Activated T-helper 2 cell treated with anti-CD3 and anti-CD28 coated beads, Interferon-gamma antibody, Interleukin-2, Interleukin-4, amounts not matched to agents 10 μg/mL and 5 μg/mL and 100 μg/mL, durations not matched to agents 14 hours and 24 hours and 36 hours (primary cell): ENCODE data around the gene SLC24A4. TPM values are rescaled to one million over a fixed set of nuclear protein-coding genes. Genes with fewer than 3 reads are reported as not detected.

ENCODE experiments used
- DNase-seq: peaks from one replicate; pipeline ENCODE4 v3.0.0; 2021; ENCODE audit warnings: low spot score
- H3K27ac Mint-ChIP-seq: one replicate; pipeline ENCODE4 v1.8.0; 2021; ENCODE audit warnings: mixed read lengths
- H3K27me3 Mint-ChIP-seq: one replicate; pipeline ENCODE4 v1.8.0; 2021; ENCODE audit warnings: low read depth, mixed read lengths
- H3K36me3 Mint-ChIP-seq: one replicate; pipeline ENCODE4 v1.8.0; 2021; ENCODE audit warnings: low read depth, mixed read lengths
- H3K4me1 Mint-ChIP-seq: one replicate; pipeline ENCODE4 v1.8.0; 2021; ENCODE audit warnings: low read depth, mixed read lengths
- H3K4me3 Mint-ChIP-seq: one replicate; pipeline ENCODE4 v1.8.0; 2021; ENCODE audit warnings: low read depth, mild to moderate bottlenecking, moderate library complexity, mixed read lengths
- H3K9me3 Mint-ChIP-seq: one replicate; pipeline ENCODE4 v1.8.0; 2021; ENCODE audit warnings: mixed read lengths
- intact Hi-C: fragments of 100-400 bp; cut with micrococcal nuclease; formaldehyde crosslinking; loops from one replicate; pipeline ENCODE4 v1.15.1; 2023
- total RNA-seq: library from RNA; stranded (reverse); gene quantifications from 2 replicates; pipeline ENCODE4 v1.2.3, GENCODE V29; 2022

The SLC24A4 gene
- total RNA-seq, 1 donor from 2014 or later, result not detected

DNA sequence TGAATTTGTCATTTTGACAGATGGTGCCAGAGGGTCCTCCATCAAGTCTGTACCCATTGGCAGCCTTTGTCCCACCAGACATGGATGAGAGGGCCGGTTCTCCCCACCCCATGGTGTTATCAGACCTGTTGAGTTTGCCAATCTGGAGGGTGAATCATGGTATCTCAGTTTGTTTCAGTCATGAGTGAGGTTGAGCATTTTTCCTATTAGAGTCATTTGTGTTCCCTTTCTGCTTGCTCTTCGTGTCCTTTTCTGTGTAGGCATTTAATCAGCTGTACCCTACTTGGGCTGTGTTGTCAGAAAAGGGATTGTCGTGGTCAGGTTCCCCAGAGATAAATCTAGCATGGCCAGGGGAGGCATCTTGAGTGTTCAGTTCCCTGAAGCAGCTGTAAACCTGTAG lies 30.5 kb downstream of the SLC24A4 start:
- H3K9me3 Mint-ChIP-seq, result no peaks in the 10 kb centered on the region
- no peak overlapping the region for H3K4me3 Mint-ChIP-seq
- intact Hi-C loops, result loop anchor here (10.0 kb wide), 1 partner anchor 229 kb away; the partner anchor contains the start of genes CPSF2 and NDUFB1
- H3K27ac Mint-ChIP-seq, result no peak overlapping the region
- DNase-seq, result no peak
- H3K4me1 Mint-ChIP-seq, result no peaks in the 10 kb centered on the region
- H3K27me3 Mint-ChIP-seq, result peaks cover 18% of the 10 kb centered on the region
- no peaks in the 10 kb centered on the region for H3K36me3 Mint-ChIP-seq

DNA sequence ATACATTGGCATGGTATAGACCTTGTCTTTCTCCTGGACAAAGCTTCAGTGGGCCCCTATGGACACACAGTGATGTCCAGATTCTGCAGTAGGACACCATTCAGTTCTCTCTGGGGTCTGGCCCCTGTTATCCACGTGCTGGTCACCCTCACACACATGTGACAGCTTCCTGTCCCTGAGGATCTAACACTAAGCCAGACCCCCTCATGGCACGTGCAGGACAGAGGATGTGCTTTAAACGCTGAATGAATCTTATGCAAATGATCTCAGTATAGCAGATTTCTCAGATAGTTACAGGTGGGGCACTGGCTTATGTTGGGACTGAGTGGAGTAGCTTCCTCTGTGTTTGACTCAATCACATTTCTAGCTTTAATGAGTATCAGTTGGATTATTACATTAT lies 33.7 kb downstream of the SLC24A4 start:
- H3K9me3 Mint-ChIP-seq, result no peaks in the 10 kb centered on the region

DNA sequence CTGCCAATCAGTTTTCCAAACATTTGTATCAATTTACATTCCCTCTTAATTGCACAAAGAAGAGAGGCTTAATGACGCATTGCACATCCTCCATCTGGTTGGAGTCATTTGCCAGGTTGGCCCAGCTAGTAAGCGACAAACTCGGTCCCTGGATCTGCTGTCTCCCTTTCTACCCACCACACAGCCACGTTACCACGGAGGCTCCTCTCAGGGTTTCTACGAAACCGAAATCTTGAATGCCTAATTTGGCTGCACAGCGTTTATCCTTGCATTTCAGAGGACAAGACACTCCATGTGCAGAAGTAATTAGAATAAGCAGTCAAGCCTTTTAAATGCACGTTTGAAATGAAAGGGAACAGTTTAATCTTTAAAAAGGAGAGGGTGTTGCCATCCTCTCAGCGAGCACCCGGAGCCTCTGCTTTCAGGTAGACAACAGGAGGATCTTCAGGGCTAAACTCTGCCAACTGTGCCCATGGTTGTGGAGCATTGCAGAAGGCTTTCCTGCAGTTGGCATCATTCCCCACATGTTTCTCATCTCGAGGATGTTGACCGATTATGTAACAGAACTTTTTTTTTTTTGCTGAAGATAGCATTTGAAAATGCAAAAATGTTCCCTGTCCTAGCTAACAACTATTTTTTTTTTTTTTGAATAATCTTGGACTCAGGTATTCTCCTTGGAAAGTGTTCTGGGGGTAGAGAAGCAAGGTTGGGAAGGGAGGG lies 37.8 kb downstream of the SLC24A4 start:
- no peaks in the 10 kb centered on the region for H3K36me3 Mint-ChIP-seq
- H3K9me3 Mint-ChIP-seq, result no peaks in the 10 kb centered on the region
- H3K27ac Mint-ChIP-seq, result no peak overlapping the region
- H3K4me1 Mint-ChIP-seq, result no peaks in the 10 kb centered on the region
- no peak for DNase-seq
- no peaks in the 10 kb centered on the region for H3K27me3 Mint-ChIP-seq
- no peak overlapping the region for H3K4me3 Mint-ChIP-seq
- intact Hi-C loops, result no loop called here

More for the DNA sequence above, 33.7 kb downstream of the SLC24A4 start:
- no peak for DNase-seq
- no peaks in the 10 kb centered on the region for H3K36me3 Mint-ChIP-seq
- no peak overlapping the region for H3K27ac Mint-ChIP-seq
- peaks cover 6% of the 10 kb centered on the region for H3K27me3 Mint-ChIP-seq
- H3K4me1 Mint-ChIP-seq, result no peaks in the 10 kb centered on the region
- H3K4me3 Mint-ChIP-seq, result no peak overlapping the region
- intact Hi-C loops, result loop anchor here (10.0 kb wide), 1 partner anchor 232 kb away; the partner anchor contains the start of genes CPSF2 and NDUFB1

DNA sequence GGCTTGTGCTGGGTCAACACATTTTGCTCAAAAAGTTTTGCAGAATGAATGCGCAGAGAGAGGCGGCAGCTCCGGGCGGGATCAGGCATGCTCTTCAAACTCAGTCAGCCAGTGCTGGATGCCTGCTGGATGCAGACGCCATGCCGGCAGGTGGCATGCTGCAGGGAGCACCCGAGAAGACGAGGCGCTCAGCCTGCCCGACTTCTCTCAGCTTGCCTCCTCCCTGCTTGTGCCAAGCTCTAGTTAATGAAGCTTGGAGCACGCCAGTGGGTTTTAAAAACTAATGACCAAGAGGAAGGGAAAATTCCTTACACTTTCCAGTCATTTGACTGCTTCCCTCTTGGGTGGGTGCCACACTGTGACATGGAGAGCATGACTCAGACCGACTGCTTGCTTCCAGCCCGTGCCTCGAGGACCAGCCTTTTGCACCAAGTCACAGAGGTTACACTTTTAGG lies 39.8 kb downstream of the SLC24A4 start:
- H3K27me3 Mint-ChIP-seq, result peaks cover 5% of the 10 kb centered on the region
- no peaks in the 10 kb centered on the region for H3K36me3 Mint-ChIP-seq
- no peak overlapping the region for H3K27ac Mint-ChIP-seq
- no peak overlapping the region for H3K4me3 Mint-ChIP-seq
- no peaks in the 10 kb centered on the region for H3K9me3 Mint-ChIP-seq
- no peaks in the 10 kb centered on the region for H3K4me1 Mint-ChIP-seq
- intact Hi-C loops, result no loop called here
- no peak for DNase-seq

DNA sequence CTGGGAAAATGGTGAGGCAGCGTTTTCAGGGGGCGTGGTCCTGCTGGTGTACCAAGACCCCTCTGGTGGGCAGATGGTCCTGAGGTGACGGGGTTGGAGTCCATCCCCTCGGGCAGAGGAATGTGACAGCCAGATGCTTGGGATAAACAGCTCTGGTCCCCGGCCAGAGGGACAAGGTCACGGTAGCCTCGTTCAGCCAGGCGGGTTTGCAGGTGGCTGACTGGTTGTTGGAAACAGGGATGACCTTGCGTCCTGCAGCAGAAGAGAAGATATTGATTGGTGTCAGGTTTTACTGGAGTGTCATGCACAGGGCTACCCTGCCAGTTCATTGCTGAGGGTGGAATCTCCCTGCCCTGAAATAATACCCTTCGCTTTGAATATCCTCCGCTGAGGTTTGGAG lies 43.3 kb downstream of the SLC24A4 start:
- intact Hi-C loops, result no loop called here
- H3K4me3 Mint-ChIP-seq, result no peak overlapping the region
- no peaks in the 10 kb centered on the region for H3K36me3 Mint-ChIP-seq
- peaks cover 11% of the 10 kb centered on the region for H3K27me3 Mint-ChIP-seq
- H3K27ac Mint-ChIP-seq, result no peak overlapping the region
- DNase-seq, result no peak
- no peaks in the 10 kb centered on the region for H3K4me1 Mint-ChIP-seq
- no peaks in the 10 kb centered on the region for H3K9me3 Mint-ChIP-seq

DNA sequence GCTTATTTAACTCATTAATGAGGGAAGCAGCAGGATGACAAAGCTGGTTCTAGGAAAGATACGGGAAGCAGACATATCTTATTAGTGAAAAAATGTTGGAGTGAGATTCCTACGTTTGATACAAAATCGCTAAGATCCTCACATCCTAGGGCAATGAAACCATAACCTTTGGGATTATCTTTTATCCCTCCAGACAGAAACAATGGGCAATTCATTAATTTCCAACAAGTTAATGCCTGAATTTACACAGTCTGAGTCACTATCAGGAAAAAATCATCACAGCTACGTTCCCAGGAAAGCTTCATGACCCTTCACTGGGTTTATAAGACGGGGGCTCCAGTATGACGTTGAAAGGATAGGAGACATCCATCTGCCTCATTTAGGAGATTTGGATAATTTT lies 45.0 kb downstream of the SLC24A4 start:
- Mint-ChIP-seq H3K4me3 (no peak overlapping the region), H3K27ac (no peak overlapping the region), H3K9me3 (no peaks in the 10 kb centered on the region), H3K4me1 (no peaks in the 10 kb centered on the region), H3K27me3 (peaks cover 11% of the 10 kb centered on the region), H3K36me3 (no peaks in the 10 kb centered on the region)
- intact Hi-C loops, result no loop called here
- no peak for DNase-seq

DNA sequence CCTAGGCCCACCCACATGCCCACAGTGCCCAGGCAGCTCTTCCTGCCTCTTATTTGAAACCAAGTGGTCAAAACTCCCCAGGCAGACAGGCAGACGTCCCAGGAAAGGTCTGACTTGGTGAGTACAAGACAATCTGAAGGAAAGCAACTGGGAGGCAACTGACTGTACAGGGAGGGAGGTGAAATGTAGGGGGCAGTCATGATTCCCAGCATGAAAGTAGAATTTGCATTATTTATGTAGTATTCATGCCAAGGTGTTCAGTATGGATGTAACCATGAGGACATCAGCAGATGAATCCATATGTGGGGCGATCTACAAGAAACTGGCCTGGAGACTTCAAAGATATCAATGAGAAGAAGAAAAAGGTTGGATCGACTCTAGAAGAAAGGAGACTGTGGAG lies 46.1 kb downstream of the SLC24A4 start:
- peaks cover 11% of the 10 kb centered on the region for H3K27me3 Mint-ChIP-seq
- no peak for DNase-seq
- H3K27ac Mint-ChIP-seq, result no peak overlapping the region
- no peak overlapping the region for H3K4me3 Mint-ChIP-seq
- no peaks in the 10 kb centered on the region for H3K9me3 Mint-ChIP-seq
- H3K4me1 Mint-ChIP-seq, result no peaks in the 10 kb centered on the region
- intact Hi-C loops, result no loop called here
- H3K36me3 Mint-ChIP-seq, result no peaks in the 10 kb centered on the region

DNA sequence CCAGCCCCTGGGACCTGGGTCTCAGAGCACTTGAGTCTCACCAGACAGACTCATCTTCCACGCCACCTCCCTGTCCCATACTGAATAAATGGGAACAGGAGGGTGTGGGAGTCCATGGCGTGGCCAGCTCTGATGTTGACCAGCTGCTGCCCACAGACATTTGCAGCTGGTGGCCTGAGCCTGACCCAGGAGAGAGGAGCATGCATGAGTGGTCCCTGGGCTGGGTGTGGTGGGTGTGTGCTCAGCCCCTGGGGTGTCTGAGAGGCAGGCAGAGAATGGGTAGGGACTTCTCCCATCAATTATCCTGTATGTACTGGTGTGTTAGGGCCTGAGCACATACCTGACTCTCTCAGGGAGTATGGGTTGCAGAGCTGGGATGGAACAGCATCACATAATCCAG lies 49.3 kb downstream of the SLC24A4 start:
- H3K9me3 Mint-ChIP-seq, result no peaks in the 10 kb centered on the region
- intact Hi-C loops, result no loop called here
- peaks cover 11% of the 10 kb centered on the region for H3K27me3 Mint-ChIP-seq
- H3K4me3 Mint-ChIP-seq, result no peak overlapping the region
- no peak overlapping the region for H3K27ac Mint-ChIP-seq
- no peaks in the 10 kb centered on the region for H3K36me3 Mint-ChIP-seq
- no peak for DNase-seq
- H3K4me1 Mint-ChIP-seq, result no peaks in the 10 kb centered on the region

DNA sequence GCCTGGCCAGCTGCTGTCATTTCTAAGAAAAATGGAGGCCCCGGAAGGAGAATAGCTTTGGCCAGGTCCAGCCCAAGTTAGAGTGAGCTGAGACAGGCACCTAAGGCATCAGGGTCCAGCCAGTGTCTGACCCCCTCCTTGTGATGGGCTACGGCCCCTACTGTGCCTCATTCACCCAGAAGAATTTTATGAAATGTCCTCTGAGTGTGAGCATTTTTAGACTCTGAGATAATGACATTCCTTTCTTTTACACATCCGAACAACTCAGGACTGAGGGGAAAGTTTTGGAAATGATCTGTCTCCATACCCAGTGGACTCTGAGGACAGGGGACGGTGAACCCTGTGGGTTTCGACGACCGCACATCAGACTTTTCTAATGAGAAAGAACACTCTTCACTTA lies 50.4 kb downstream of the SLC24A4 start:
- no peak for DNase-seq
- Mint-ChIP-seq H3K9me3 (no peaks in the 10 kb centered on the region), H3K4me3 (no peak overlapping the region), H3K36me3 (no peaks in the 10 kb centered on the region), H3K27me3 (peaks cover 4% of the 10 kb centered on the region), H3K27ac (no peak overlapping the region), H3K4me1 (no peaks in the 10 kb centered on the region)
- intact Hi-C loops, result no loop called here

DNA sequence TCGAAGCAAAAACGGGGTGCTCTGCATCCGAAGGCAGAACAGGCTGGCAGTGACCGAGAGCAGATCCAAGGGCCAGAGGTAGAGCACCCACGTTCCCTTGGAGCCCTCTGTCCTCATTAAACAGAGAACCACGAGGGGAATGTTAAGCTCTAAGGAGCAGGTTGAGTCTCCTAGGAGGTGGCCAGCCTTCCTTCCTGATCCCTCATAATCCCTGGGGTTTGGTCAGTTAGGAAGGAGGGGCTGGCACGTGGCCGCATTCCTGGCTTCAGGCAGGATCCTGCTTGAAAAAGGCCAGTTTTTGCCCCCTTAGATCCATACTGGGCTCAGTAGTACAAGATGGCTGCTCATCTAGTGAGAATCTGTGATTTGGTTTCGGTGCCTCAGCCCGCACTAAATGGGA lies 57.2 kb downstream of the SLC24A4 start:
- H3K36me3 Mint-ChIP-seq, result no peaks in the 10 kb centered on the region
- H3K4me3 Mint-ChIP-seq, result no peak overlapping the region
- intact Hi-C loops, result no loop called here
- no peak for DNase-seq
- H3K27ac Mint-ChIP-seq, result no peak overlapping the region
- no peaks in the 10 kb centered on the region for H3K4me1 Mint-ChIP-seq
- H3K27me3 Mint-ChIP-seq, result no peaks in the 10 kb centered on the region
- no peaks in the 10 kb centered on the region for H3K9me3 Mint-ChIP-seq

DNA sequence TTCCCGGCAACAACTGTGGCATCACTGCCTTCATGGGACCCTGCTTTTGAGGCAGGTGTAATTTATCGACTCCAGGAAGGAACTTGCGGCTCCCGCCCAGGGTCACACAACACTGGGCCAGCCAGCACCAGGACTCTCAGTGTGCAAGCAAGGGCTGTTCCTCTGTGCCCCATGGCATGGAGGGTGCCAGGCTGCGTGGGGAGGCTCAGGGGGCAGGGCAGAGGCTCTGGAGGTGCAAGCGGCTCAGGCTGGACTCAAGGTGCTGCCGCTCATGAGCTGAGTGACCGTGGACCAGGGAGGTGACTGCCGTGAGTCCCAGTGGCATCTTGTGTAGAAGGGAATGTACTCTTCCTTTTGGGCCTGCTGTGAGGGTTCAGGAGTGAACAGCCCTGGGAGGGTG lies 57.6 kb downstream of the SLC24A4 start:
- intact Hi-C loops, result no loop called here
- no peak overlapping the region for H3K27ac Mint-ChIP-seq
- no peak overlapping the region for H3K4me3 Mint-ChIP-seq

DNA sequence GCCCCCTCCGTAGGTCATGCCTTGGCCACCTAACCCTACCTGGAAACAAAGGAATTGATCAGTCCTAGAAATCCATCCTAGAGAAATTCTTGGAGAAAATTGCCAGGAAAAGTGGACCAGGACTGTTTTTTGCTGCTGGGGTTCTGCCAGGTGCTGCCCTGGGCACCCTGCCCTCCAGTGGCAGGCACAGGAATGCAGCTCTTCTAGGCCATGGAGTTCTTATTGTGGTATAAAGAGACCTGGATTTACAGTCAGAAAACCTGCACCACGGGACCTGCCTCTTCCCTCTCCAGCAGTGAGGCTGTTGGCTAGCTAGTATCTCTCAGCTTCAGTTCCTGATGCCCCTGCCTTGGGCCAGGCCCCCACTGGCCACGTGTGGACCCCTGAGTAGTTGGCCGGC lies 59.7 kb downstream of the SLC24A4 start:
- Mint-ChIP-seq H3K36me3 (no peaks in the 10 kb centered on the region), H3K4me1 (no peaks in the 10 kb centered on the region), H3K27me3 (no peaks in the 10 kb centered on the region), H3K4me3 (no peak overlapping the region), H3K27ac (no peak overlapping the region), H3K9me3 (no peaks in the 10 kb centered on the region)
- intact Hi-C loops, result no loop called here
- no peak for DNase-seq

More for the DNA sequence above, 57.6 kb downstream of the SLC24A4 start:
- Mint-ChIP-seq H3K4me1 (no peaks in the 10 kb centered on the region), H3K36me3 (no peaks in the 10 kb centered on the region), H3K27me3 (no peaks in the 10 kb centered on the region), H3K9me3 (no peaks in the 10 kb centered on the region)
- no peak for DNase-seq

DNA sequence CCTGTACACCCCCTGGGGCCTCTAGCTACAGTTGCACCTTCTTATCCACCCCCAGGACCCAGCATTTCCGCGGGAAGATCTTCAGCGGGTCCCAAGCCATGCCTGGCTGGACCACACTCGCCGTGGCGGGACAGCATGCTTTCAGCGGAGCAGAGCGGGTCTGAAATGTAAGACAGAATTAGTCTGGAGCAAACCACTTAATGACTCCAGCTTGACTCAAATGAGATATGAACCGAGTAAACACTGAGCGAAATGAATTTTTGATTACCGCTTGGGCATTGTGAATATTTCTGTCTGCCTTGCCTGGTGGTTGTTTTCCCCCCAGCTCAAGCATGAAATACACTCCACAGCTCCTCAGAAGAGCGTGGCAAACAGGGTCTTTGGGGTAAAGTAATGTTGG lies 60.8 kb downstream of the SLC24A4 start:
- no peak overlapping the region for H3K27ac Mint-ChIP-seq
- DNase-seq, result no peak
- H3K4me3 Mint-ChIP-seq, result no peak overlapping the region
- H3K27me3 Mint-ChIP-seq, result no peaks in the 10 kb centered on the region
- no peaks in the 10 kb centered on the region for H3K36me3 Mint-ChIP-seq
- intact Hi-C loops, result no loop called here
- H3K9me3 Mint-ChIP-seq, result no peaks in the 10 kb centered on the region
- no peaks in the 10 kb centered on the region for H3K4me1 Mint-ChIP-seq
